ENCODE results near the gene PNCK. TPM values are rescaled to one million over a fixed set of nuclear protein-coding genes. Genes with fewer than 3 reads are reported as not detected.

The PNCK gene
- total RNA-seq, 1 donor from 2014 or later = not detected

DNA sequence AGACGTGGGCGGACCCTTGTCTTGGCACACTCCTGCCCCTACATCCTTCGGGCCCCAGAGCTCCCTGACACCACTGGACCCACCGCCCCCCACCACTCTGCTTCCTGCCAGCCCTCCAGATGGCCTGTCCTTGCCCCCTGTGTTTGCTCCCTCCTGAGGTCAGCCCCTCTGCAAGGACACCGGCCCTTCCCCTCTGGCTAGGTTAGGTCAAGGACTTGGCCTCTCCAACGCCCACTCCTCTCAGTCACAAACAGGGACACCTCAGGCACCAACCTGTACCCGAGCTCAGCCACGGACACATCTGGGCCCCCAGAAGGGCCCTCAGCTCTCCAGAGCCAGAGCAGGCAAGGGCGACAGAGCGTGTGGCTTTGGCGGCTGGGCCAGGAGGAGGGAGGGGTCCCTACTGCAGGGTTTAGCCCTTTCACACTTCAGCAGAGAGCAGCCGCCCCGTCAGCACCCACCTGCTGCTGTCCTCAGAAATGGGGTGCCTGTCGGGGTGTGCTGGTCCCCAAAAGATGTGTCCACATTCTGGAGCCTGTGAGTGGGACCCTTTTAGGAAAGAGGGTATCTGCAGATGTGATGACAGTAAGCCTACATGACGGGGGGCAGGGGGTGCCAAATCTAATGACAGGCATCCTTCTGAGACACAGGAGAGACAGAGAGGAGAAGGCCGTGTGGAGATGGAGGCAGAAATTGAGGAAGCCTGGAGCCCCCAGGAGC lies 50.1 kb downstream of the PNCK start:
- no peak for ATAC-seq (ENCODE audit: low read depth)
- Mint-ChIP-seq H3K9me3 (no peaks in the 10 kb centered on the region), H3K36me3 (ENCODE audit: low read depth) (no peaks in the 10 kb centered on the region), H3K27ac (no peak overlapping the region), H3K27me3 (peaks cover 10% of the 10 kb centered on the region), H3K4me1 (no peaks in the 10 kb centered on the region), H3K4me3 (no peak overlapping the region)
- POLR2A ChIA-PET = no interaction called here
- TF ChIP-seq, protein P1, sequence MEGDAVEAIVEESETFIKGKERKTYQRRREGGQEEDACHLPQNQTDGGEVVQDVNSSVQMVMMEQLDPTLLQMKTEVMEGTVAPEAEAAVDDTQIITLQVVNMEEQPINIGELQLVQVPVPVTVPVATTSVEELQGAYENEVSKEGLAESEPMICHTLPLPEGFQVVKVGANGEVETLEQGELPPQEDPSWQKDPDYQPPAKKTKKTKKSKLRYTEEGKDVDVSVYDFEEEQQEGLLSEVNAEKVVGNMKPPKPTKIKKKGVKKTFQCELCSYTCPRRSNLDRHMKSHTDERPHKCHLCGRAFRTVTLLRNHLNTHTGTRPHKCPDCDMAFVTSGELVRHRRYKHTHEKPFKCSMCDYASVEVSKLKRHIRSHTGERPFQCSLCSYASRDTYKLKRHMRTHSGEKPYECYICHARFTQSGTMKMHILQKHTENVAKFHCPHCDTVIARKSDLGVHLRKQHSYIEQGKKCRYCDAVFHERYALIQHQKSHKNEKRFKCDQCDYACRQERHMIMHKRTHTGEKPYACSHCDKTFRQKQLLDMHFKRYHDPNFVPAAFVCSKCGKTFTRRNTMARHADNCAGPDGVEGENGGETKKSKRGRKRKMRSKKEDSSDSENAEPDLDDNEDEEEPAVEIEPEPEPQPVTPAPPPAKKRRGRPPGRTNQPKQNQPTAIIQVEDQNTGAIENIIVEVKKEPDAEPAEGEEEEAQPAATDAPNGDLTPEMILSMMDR (IDR thresholded peaks at IDR 0.05) = no peak
- intact Hi-C loops (cut with micrococcal nuclease) = no loop called here
- CTCF ChIA-PET = no interaction called here
- no peak for DNase-seq

DNA sequence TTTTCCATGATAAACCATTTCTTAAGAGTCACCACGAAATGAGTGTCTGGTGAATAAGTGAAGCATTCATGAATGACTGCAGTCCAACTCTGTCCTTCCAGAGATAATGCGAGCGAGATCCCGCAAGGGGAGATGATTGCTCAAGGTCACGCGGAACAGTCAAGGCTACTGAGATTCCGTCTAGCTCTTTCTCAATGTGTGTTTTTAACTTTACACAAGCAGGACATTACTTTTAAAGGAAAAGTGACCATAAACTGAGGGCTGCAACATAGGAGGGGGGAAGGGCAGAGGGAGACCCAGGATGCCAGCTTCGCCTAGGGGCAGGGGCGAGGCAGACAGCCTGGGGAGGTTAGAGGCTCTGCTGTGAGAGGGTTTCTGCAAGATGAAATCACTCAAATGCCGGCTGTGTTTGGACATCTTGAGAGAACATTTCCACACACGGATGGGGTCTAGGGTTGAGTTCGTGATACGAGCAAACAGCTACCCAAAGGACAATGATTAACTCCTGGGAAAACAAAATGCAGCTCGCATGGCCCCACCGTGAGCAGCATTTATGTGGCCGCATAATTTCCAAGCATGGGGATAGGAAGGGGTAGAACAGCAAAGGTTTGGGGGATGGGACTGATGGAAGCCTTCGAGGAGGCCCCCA lies 50.8 kb downstream of the PNCK start:
- no peak for DNase-seq
- H3K4me3 Mint-ChIP-seq = no peak overlapping the region
- intact Hi-C loops (cut with micrococcal nuclease) = no loop called here
- ChIA-PET CTCF (no interaction called here), POLR2A (no interaction called here)
- no peaks in the 10 kb centered on the region for H3K36me3 Mint-ChIP-seq (ENCODE audit: low read depth)
- H3K9me3 Mint-ChIP-seq = no peaks in the 10 kb centered on the region
- H3K27me3 Mint-ChIP-seq = peaks cover 12% of the 10 kb centered on the region
- TF ChIP-seq, protein P1 (IDR thresholded peaks at IDR 0.05) = no peak
- H3K27ac Mint-ChIP-seq = no peak overlapping the region
- H3K4me1 Mint-ChIP-seq = no peaks in the 10 kb centered on the region
- no peak for ATAC-seq (ENCODE audit: low read depth)

DNA sequence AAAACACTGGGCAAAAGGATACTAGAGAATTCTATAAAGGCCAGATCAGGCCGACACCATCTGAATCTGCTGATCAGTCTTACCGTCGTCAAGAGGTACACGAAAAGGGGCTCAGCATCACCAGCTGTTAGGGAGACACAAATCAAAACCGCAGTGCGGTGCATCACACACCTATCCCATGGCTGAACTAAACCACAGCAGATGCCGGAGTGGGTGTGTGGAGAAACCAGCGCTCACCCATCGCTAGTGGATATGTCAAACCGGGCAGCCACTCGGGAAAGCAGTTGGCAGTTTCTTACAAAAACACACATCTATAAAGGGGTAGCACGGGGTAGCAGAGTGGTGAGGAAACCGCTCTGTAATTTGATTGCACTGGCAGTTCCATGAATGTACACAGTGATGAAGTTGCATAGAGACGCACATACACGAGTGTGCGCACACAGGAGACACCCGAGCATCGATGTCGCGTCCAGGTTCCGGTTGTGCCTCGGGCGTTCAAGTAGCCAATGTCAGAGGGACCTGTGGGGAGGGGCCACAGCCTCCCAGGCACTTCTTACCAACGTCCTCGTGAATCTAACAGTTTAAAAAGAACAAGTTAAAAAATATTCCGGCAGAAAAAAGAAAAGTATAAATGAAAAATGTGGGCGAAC lies 51.5 kb downstream of the PNCK start:
- Mint-ChIP-seq H3K27ac (no peak overlapping the region), H3K27me3 (peaks cover 12% of the 10 kb centered on the region), H3K9me3 (no peaks in the 10 kb centered on the region), H3K36me3 (ENCODE audit: low read depth) (no peaks in the 10 kb centered on the region), H3K4me1 (no peaks in the 10 kb centered on the region), H3K4me3 (no peak overlapping the region)
- DNase-seq (no peak), ATAC-seq (ENCODE audit: low read depth) (no peak)
- ChIA-PET CTCF (no interaction called here), POLR2A (no interaction called here)
- intact Hi-C loops (cut with micrococcal nuclease) = no loop called here
- TF ChIP-seq, protein P1 (IDR thresholded peaks at IDR 0.05) = no peak

DNA sequence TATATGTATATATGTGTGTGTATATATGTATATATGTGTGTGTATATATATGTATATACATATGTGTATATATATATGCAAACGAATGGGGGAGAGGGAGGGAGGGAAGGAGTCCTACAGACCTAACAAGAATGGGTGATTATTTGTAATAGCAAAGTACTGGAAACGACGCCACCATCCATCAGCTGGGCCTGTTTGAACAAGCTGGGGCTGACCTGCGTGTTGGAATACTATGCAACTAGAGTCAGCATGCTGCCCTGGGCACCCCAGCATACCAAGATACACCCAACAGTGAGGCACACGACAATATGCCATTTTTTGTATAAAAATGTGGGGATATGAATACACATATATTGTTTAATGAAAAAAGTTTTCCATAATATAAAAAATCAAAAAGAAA lies 53.0 kb downstream of the PNCK start:
- TF ChIP-seq, protein P1 (IDR thresholded peaks at IDR 0.05) = no peak
- no peaks in the 10 kb centered on the region for H3K4me1 Mint-ChIP-seq
- ATAC-seq (ENCODE audit: low read depth) (no peak), DNase-seq (no peak)
- ChIA-PET POLR2A (no interaction called here), CTCF (no interaction called here)
- no peaks in the 10 kb centered on the region for H3K36me3 Mint-ChIP-seq (ENCODE audit: low read depth)
- H3K27me3 Mint-ChIP-seq = peaks cover 12% of the 10 kb centered on the region
- intact Hi-C loops (cut with micrococcal nuclease) = no loop called here
- no peak overlapping the region for H3K27ac Mint-ChIP-seq
- H3K9me3 Mint-ChIP-seq = no peaks in the 10 kb centered on the region
- no peak overlapping the region for H3K4me3 Mint-ChIP-seq

Other genes starting within 250 kb of the PNCK start
- 1.9 and 3.2 TPM in 2 replicates for gene TREX2, start 227.8 kb downstream of the PNCK start, total RNA-seq
- 39.2 and 42.7 TPM in 2 replicates for gene HAUS7, start 203.2 kb downstream of the PNCK start, total RNA-seq
- gene BGN, start 178.8 kb downstream of the PNCK start, total RNA-seq = not detected in 2 replicates
- not detected in 2 replicates for gene ATP2B3, start 156.2 kb downstream of the PNCK start, total RNA-seq
- 25.3 and 25.8 TPM in 2 replicates for gene CCNQ, start 74.7 kb downstream of the PNCK start, total RNA-seq
- 0.10 TPM in 1 of 2 replicates, not detected in the other for gene DUSP9, start 26.6 kb downstream of the PNCK start, total RNA-seq
- gene SLC6A8, start 14.1 kb upstream of the PNCK start, total RNA-seq = 0.81 and 1.2 TPM in 2 replicates
- 90.5 and 90.7 TPM in 2 replicates for gene BCAP31, start 50.6 kb upstream of the PNCK start, total RNA-seq
- 2.6 and 2.8 TPM in 2 replicates for gene ABCD1, start 51.0 kb upstream of the PNCK start, total RNA-seq
- gene PLXNB3, start 90.4 kb upstream of the PNCK start, total RNA-seq = not detected in 2 replicates
- gene SRPK3, start 107.2 kb upstream of the PNCK start, total RNA-seq = not detected in 2 replicates
- gene IDH3G, start 120.6 kb upstream of the PNCK start, total RNA-seq = 58.5 and 60.3 TPM in 2 replicates
- gene SSR4, start 120.9 kb upstream of the PNCK start, total RNA-seq = 160 and 175 TPM in 2 replicates
- 0.07 TPM in 1 of 2 replicates, not detected in the other for gene PDZD4, start 156.7 kb upstream of the PNCK start, total RNA-seq
- gene L1CAM, start 212.4 kb upstream of the PNCK start, total RNA-seq = 7.3 and 11.0 TPM in 2 replicates
- not detected in 2 replicates for gene AVPR2, start 230.9 kb upstream of the PNCK start, total RNA-seq

All from activated B cell treated with CpG ODN at 0.5 μM for 24 hours (primary cell).